WI38 (cell line): ENCODE data around the gene CCDC187.

ENCODE experiments used
- H3K4me3 ChIP-seq: 2 replicates; pipeline ENCODE4 v1.5.1; 2011; ENCODE audit warnings: low read depth, mild to moderate bottlenecking, control low read depth, low read length
- CTCF ChIP-seq: IDR thresholded peaks from 2 replicates; pipeline ENCODE4 v1.5.1; 2012; ENCODE audit warnings: low read depth, mild to moderate bottlenecking, control low read depth, low read length

Gene CCDC187

GRCh38 chr9:136204838-136205706 lies 98.8 kb downstream of the CCDC187 start, which contains the start of gene LHX3:
LHX3 (minus strand) TSS chr9:136205128; CDS start chr9:136205012, 116 bp downstream.
- no peak for TF ChIP-seq CTCF
- no peak within 1 kb of the TSS for H3K4me3 ChIP-seq

GRCh38 chr9:136204145-136204805 lies 99.6 kb downstream of the CCDC187 start:
- TF ChIP-seq CTCF: no peak
- no peak overlapping the region for H3K4me3 ChIP-seq

- TF ChIP-seq CTCF: no peak
- H3K4me3 ChIP-seq: no peak overlapping the region
These were observed 100.3 kb downstream of the CCDC187 start for GRCh38 chr9:136203408-136204144.

GRCh38 chr9:136202454-136203407 lies 101.2 kb downstream of the CCDC187 start:
- TF ChIP-seq CTCF: no peak
- no peak overlapping the region for H3K4me3 ChIP-seq

- TF ChIP-seq CTCF: no peak
- no peak overlapping the region for H3K4me3 ChIP-seq
These were observed 102.1 kb downstream of the CCDC187 start for GRCh38 chr9:136201609-136202453.

- no peak for TF ChIP-seq CTCF
These were observed 102.7 kb downstream of the CCDC187 start for GRCh38 chr9:136201174-136201573.

More at GRCh38 chr9:136201174-136201573, 102.7 kb downstream of the CCDC187 start:
- no peak overlapping the region for H3K4me3 ChIP-seq
